Thyroid gland (tissue), 4 donors: Measurements from ENCODE around the gene EID3. TPM values are rescaled to one million over a fixed set of nuclear protein-coding genes. Genes with fewer than 3 reads are reported as not detected.

Experiments
- DNase-seq, 2 donors: peaks; one replicate each; pipeline ENCODE4 v3.0.0-alpha.2; 2019
- H3K27ac ChIP-seq, 3 donors: fragments of 200-600 bp; sonication (generic); 1 replicate in 2 of 3; 2 replicates in 1 of 3; pipeline ENCODE4 v1.5.1; 2016 to 2019; ENCODE audit warnings: mild to moderate bottlenecking in 1 of 3, moderate library complexity in 1 of 3
- H3K27me3 ChIP-seq: fragments of 200-600 bp; sonication (generic); one replicate; pipeline ENCODE4 v1.5.1; 2019
- H3K36me3 ChIP-seq, 2 donors: fragments of 200-600 bp; sonication (generic); one replicate each; pipeline ENCODE4 v1.5.1; 2016 to 2019
- H3K4me1 ChIP-seq, 2 donors: fragments of 200-600 bp; sonication (generic); one replicate each; pipeline ENCODE4 v1.5.1; 2017 to 2019
- H3K4me3 ChIP-seq, 3 donors: fragments of 200-600 bp; sonication (generic); replicated peaks in 1 of 3; 1 replicate in 2 of 3; 2 replicates in 1 of 3; pipeline ENCODE4 v1.5.1; 2016; ENCODE audit warnings: mild to moderate bottlenecking in 1 of 3
- H3K9me3 ChIP-seq: fragments of 200-600 bp; sonication (generic); one replicate; pipeline ENCODE4 v1.5.1; 2017
- POLR2A ChIP-seq, 2 donors: fragments of 450-650 bp; IDR thresholded peaks; one replicate each; pipeline ENCODE4 v1.6.1; 2017; ENCODE audit warnings: antibody characterized with exemption in 2 of 2, mild to moderate bottlenecking in 2 of 2, moderate library complexity in 1 of 2
- WGBS, 2 donors: methylation state at CpG; one replicate each; pipeline ENCODE4 v1.1.5; 2017; 5-methylcytosine and 5-hydroxymethylcytosine counted together
- intact Hi-C: fragments of 100-400 bp; cut with DNase I; formaldehyde crosslinking; loops from one replicate; pipeline ENCODE4 v1.15.1; 2023
- total RNA-seq, 4 donors: library from RNA; depleted of rRNA; stranded (reverse); fragments of >200 nt; gene quantifications; one replicate each; pipeline ENCODE4 v1.2.3, GENCODE V29; 2016
- TF ChIP-seq, protein P1 (sequence below), 6 experiments: fragments of 200-600 bp in 3 of 6; fragments of 450-650 bp in 3 of 6; sonication (generic) in 3 of 6; IDR thresholded peaks; one replicate each; pipeline ENCODE4 v1.5.1; 2016 to 2019; ENCODE audit warnings: antibody characterized with exemption in 6 of 6, mild to moderate bottlenecking in 2 of 6, inconsistent platforms in 1 of 6, moderate library complexity in 1 of 6

Gene EID3
- total RNA-seq, 4 donors from 2014 or later: 8.0 to 22.2 (median 9.8) TPM

DNA sequence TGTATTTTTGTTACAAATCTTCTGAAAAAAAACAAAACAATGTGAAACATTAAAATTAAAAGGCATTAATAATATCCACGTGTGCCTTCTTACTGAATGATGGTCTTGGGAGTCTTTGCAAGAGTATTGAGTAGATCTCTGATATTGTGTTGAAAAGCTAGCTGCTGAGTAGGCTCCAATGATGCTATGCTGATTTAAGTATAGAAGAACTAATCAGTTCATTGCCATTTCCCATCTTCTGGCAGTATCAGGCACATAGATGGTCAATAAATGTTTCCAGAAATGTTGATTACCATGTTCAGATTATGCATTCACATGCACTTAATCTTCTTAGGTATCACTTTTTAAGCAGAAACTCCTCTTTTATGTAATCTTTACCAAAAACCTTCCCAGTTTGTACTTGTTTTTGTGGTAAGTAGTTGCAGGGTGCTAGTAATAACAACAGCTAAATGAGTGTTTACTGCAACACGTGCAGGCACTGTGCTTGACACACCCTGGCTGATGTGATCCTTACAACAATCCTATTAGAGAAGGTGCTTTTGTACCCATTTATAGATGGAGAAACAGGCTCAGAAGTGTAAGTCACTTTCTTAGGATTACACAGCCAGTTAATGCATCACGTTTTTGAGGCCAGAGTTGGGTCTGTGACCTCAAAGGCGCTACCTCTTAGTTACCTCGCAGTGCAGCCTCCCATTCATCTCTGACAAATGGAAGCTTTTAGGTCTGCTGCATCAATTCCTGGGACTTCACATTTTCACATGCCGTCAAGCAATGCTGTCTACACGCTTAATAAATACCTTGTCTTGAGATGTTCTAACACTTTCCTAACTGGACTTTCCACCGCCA, 46.9 kb downstream of the EID3 start:
- no peaks in the 10 kb centered on the region for H3K4me1 ChIP-seq
- no peaks in the 10 kb centered on the region for H3K27me3 ChIP-seq
- no peak for DNase-seq
- TF ChIP-seq, protein P1, sequence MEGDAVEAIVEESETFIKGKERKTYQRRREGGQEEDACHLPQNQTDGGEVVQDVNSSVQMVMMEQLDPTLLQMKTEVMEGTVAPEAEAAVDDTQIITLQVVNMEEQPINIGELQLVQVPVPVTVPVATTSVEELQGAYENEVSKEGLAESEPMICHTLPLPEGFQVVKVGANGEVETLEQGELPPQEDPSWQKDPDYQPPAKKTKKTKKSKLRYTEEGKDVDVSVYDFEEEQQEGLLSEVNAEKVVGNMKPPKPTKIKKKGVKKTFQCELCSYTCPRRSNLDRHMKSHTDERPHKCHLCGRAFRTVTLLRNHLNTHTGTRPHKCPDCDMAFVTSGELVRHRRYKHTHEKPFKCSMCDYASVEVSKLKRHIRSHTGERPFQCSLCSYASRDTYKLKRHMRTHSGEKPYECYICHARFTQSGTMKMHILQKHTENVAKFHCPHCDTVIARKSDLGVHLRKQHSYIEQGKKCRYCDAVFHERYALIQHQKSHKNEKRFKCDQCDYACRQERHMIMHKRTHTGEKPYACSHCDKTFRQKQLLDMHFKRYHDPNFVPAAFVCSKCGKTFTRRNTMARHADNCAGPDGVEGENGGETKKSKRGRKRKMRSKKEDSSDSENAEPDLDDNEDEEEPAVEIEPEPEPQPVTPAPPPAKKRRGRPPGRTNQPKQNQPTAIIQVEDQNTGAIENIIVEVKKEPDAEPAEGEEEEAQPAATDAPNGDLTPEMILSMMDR (IDR thresholded peaks at IDR 0.05): no peak
- no peak for TF ChIP-seq POLR2A (IDR thresholded peaks at IDR 0.05)
- no peak overlapping the region for H3K27ac ChIP-seq
- peaks cover 36 to 50% of the 10 kb centered on the region in 2 donors for H3K36me3 ChIP-seq
- no peak overlapping the region for H3K4me3 ChIP-seq
- 88 to 93% methylated on average over 8 of the region's 8 CpGs for WGBS, 2 donors
- intact Hi-C loops: no loop called here
- H3K9me3 ChIP-seq: no peaks in the 10 kb centered on the region

DNA sequence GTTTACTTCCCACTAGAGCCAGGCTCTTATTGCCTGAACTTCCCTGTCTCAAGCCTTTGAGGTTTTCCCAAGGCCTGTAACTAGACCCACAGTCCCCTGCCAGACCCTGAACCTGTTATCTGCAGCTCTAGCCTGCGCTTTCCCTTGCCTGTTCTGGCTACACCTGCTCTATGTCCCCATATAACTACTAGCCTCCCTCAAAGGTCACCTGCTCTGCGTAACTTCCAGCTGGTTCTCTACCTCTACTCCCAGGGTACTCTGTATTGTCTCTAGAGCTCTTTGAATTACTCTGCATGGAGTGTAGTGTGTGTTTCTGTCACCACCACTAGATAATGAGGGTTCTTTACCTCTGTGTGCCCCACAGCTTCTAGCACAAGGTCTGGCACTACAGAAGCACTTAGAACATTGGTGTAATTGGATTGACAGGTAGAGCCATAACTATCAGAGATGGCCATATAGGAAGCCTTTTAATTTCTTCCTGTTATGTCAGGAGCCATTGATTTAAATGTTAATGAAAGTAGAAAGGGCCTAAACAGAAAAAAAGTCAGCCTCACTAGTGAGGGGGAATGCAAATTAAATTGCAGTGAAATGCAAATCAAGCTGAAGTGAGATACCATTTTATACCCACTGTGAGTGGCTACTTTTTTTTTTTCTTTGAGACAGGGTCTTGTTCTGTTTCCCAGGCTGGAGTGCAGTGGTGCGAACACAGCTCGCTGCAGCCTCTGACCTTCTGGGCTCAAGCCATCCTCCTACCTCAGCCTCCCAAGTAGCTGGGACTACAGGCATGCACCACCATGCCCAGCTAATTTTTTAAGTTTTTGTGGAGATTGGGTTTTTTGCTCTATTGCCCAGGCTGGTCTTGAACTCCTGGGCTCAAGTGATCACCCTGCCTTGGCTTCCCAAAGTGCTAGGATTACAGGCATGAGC, 47.8 kb downstream of the EID3 start:
- Histone ChIP-seq H3K27ac (no peak overlapping the region), H3K4me1 (no peaks in the 10 kb centered on the region)
- intact Hi-C loops: no loop called here

DNA sequence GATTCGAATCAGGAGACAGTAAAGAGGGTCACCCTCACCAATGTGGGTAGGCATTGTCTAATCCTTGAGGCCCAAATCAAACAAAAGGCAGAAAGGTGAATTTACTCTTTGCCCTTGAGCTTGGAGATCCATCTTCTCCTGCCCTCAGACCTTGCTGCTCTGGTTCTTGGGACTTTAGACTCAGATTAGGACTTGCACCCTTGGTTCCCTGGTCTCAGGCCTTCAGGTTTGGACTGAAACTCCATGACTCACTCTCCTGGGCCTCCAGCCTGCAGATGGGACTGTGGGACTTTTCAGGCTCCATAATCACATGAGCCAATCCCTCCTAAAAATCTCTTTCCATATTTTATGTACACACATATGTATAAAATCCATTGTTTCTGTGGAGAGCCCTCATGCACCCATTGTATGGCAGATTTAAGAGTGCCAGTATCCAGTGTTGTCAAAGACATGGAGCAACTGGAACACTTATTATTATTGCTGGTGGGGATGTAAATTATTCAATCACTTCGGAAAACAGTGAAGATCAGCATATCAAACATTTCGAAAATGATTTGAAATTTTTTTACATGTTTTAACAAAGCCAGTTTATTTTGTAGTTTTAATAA, 48.7 kb downstream of the EID3 start:
- no peak for DNase-seq
- H3K27ac ChIP-seq: no peak overlapping the region
- no peaks in the 10 kb centered on the region for H3K27me3 ChIP-seq
- no peak overlapping the region for H3K4me3 ChIP-seq
- no peaks in the 10 kb centered on the region for H3K9me3 ChIP-seq
- no peaks in the 10 kb centered on the region for H3K4me1 ChIP-seq
- WGBS, 2 donors: 88 to 92% methylated on average over 3 of the region's 3 CpGs
- intact Hi-C loops: no loop called here
- H3K36me3 ChIP-seq: peaks cover 35 to 48% of the 10 kb centered on the region in 2 donors
- no peak for TF ChIP-seq POLR2A (IDR thresholded peaks at IDR 0.05)
- TF ChIP-seq, protein P1 (IDR thresholded peaks at IDR 0.05): no peak

More for the DNA sequence above, 47.8 kb downstream of the EID3 start:
- DNase-seq: no peak
- Histone ChIP-seq H3K9me3 (no peaks in the 10 kb centered on the region), H3K4me3 (no peak overlapping the region), H3K36me3 (peaks cover 36 to 50% of the 10 kb centered on the region in 2 donors), H3K27me3 (no peaks in the 10 kb centered on the region)
- WGBS, 2 donors: 99 to 100% methylated on average over 4 of the region's 4 CpGs
- TF ChIP-seq, protein P1 (IDR thresholded peaks at IDR 0.05): no peak
- no peak for TF ChIP-seq POLR2A (IDR thresholded peaks at IDR 0.05)

DNA sequence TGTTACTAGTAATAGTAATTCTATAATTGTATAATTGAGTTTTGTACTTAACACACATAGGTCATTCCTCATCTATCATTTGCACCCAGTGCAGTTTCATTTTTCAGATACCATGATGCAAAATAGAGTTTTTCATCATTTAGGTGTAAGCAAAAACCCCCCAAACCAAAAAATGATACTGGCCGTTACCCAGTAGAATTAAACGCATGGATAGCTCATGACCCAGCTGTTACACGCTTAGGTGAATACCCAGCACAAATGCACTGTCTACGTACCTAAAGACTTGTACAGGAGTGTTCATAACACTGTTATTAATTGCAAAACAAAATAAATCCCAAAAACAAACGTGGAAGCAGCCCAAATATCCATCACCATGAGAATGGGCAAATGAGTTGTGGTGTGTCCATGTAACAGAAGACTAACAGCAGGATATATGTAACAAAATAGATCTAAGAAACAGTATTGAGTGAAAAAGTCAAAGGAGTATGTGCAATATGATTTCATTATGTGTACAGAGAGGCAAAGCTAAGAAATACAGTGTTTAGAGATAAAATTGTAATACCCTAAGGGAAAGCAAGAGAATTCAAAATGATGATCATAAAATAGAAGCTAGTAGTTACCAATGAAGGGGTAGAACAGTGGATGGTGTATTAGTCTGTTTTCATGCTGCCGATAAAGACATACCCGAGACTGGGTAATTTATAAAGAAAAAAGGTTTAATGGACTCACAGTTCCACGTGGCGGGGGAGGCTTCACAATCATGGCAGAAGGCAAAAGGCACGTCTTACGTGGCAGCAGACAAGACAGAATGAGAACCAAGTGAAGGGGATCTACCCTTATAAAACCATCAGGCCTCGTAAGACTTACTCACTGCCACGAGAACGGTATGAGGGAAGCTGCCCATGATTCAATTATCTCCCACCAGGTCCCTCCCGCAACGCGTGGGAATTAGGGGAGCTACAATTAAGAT, 49.8 kb downstream of the EID3 start:
- TF ChIP-seq POLR2A (IDR thresholded peaks at IDR 0.05): no peak
- TF ChIP-seq, protein P1 (IDR thresholded peaks at IDR 0.05): no peak
- WGBS, 2 donors: 95 to 97% methylated on average over 17 of the region's 17 CpGs
- no peaks in the 10 kb centered on the region for H3K9me3 ChIP-seq
- H3K4me3 ChIP-seq: no peak overlapping the region
- no peak overlapping the region for H3K27ac ChIP-seq
- intact Hi-C loops: no loop called here
- peaks cover 24 to 38% of the 10 kb centered on the region in 2 donors for H3K36me3 ChIP-seq
- no peaks in the 10 kb centered on the region for H3K27me3 ChIP-seq
- no peak for DNase-seq
- H3K4me1 ChIP-seq: no peaks in the 10 kb centered on the region
